TTC549 (cell line): ENCODE measurements around the gene TANGO2.

Experiments
- FAIRE-seq: peaks from 2 replicates; lab custom pipeline; 2012; peaks lifted over from hg19 to GRCh38; lab: Jason Lieb, UNC

TANGO2 gene

DNA sequence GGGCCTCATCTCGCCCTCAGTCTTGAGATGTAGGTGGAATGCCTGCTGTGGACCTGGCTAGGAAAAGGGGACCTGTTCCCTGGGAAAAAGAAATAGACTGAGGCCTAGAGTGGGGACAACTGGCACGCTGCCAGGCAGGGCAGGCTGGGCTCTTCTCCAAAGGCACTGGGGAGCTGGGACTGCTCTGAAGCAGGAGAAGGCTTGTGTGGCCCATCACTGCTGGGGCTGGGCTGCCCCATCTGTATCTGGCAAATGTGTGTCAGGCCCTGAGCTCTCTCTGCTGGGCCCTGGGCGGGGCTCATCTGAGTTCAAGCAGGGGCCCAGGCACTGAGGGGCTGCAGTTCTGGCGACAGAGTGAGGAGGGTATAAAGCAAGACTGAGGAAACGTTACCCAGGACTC is 37.2 kb upstream of the TANGO2 start:
- no peak for FAIRE-seq

DNA sequence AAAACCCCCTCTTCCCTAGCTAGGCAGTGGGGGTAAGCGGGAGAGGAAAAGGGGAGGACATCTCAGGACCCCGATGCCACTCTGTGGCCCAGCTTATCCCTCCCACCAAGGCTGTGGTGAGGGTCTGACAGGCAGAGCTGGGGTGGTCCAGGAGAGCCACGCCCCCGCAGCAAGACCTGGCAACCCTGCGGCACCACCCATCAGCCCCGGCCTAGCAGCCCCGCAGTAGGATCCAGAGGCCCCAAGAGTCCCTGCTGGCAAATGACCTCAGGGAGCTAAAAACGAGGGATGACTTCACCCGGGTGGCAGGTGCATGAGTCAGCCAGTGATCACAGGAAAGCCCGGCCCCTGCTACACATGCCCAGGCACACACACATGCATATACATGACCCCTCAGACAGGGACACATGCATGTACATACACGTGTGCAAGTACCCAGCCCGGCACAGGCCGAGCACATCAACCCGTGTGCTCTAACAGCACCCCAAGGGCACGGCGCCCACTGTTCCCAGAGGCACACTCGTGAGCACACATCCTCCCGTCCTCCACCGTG is 36.6 kb upstream of the TANGO2 start:
- no peak for FAIRE-seq

DNA sequence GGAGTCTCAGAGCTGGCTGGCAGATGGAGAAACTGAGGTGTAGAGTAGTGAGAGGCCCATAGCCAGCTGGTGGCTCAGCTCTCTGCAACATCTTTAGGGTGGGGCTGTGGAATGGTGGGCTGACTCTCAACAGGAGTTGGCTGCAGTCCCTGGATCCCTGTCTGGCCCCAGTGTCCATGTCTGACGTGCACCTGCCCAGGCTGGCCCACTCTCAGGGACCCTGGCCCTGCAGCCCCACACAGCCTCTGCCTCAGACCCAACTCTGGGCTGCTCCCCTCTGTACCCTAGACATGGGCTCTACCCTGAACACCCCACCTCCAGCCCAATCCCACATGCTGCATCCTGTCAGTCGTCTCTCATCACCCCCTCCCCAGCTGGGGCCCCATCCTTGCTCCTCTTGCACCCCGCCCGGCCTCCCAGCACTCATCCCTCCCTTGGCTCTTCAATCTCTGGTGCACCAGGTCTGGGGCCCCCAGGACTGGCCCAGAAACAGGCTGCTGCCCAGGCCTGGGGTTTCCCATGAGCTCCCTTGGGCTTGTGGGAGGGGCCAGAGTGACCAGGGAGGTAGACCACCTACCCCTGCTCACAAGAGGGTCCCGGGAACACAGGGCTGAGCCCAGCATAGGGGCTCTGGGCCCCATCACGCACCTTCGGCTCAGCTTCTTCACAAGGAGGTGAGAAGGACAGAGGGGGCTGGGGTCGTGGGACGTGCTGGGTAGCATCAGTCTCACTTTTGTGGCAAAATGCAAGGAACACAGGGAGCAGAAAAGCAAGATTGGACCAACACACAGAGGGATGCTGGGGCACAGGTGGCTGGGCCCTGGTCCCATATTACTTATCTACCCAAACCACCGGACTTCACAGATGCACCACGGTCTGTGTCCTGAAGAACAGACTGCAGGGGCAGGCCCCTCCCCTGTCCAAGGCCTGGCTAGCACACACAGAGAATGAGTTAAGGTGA is 35.8 kb upstream of the TANGO2 start:
- FAIRE-seq, result no peak

GRCh38 chr22:19986011-19986409 is 34.9 kb upstream of the TANGO2 start:
- no peak for FAIRE-seq

DNA sequence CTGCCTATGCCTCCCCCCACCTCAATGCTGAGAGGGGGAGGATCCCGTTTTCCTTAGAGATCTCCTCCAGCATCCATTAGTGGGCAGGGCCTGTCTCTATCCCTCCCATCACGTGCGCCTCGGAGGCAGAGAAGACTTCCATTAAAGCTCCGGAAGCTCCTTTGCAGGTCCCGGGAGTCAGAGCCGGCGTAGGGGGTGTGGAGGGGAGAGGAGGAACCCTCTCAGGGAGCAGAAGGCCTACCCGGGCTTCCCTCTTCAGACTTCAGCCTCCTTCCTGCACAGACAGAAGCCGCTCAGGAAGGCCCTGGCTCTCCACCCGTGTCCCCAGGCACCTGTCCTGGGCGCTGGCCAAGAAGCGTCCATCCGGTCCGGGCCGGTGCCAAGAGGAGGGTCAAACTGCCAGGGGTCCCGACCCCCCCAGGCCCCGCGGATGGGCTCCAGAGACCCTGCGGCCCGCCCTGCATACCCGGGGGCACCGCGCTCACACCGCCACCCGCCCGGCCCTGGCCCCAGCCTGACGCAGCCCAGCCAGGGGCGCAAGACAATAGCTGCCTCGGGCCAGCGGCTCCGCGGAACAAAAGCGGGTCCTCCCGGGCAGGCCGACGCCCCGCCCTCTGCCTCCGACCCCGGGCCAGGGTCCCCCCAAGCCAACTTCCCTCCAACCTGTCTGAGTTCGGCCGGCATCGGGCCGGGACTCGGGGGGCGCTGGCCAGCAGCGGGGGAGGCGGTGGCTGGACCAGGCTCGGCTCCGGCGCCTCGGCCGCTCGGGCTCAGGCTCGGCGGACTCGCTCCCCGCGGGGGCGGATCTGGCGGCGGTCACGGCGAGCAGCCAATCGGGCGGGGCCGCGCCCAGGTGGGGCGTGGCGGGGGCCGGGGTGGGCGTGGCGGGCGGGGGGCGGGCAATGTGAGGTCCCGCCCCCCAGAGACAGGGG is 34.2 kb upstream of the TANGO2 start:
- no peak for FAIRE-seq

GRCh38 chr22:19987394-19988306 is 33.3 kb upstream of the TANGO2 start:
- no peak for FAIRE-seq

DNA sequence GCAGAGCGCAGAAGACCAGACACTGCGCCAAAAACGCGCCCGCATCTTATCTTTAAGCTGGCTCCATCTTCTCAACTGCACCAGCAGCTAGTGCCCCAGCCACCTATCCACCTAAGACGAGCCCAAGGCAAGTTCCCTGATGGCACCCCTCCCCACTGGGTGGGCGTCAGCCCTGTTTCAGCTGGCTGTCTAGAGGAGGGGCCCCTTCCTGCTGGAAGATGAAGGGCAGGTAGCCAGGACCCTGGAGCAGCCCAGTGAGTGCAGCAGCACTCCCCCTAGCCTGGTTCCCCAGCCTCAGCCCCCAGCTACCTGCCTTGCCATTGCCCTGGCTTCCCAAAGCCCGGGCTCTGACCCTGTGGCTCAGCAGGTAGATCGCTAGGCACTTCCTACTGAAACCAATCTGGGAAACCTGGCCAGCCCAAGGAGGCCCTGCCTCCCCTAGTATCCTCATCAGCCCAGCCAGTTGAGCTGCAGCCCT is 32.5 kb upstream of the TANGO2 start:
- FAIRE-seq, result no peak

DNA sequence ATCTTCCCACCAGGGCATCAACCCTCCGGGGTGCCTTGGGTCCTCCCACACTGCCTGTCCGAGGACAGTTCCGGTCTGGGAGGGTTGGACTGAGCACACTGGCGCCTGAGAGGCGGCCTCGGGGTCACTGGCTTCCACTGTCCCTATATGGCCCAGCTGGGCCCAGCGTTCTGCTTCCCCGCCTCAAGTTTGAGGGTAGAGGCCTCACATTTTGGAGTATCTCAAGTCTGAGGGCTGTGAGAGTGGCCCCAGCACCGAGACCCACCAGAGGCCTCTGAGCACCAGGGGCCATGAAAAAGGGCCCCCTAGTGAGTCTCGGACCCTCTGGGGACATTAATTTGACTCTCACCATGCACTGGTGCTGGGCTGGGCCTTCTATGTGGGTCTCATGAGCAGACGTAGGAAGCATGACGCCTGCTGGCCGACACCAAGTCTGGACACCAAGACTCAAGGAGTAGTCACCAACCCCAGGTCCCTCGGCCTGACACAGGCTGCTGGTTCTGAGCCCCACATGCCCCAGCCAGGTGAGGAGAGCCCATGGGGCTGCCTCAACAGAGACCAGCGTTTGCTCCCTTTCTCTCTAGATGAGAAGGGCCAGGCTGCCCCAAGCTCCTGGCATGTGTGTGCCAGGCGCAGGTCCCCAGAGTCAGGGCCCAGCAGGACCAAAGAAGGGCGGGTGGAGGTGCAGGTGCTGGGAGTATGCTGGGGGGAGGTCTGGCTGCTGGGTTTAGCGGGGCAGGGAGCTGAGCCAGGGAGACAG is 31.8 kb upstream of the TANGO2 start:
- FAIRE-seq, result no peak

DNA sequence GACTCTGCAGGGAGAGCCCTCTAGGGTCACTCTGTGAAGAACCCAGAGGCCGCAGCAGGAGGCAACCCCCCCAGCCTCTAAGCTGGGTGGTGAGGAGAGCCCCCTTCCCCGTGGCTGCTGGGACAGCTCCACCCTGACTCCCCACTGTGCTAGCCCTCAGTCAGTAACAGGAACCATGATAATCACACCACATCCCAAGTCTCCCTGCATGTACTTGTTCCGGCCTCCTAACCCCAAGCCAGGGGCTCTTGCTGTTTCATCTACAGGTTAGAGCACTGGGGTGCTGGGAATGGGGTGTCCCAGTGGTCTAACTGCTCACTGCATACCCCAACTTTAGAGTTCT is 31.2 kb upstream of the TANGO2 start:
- FAIRE-seq, result no peak

GRCh38 chr22:19990188-19990587 is 30.7 kb upstream of the TANGO2 start:
- FAIRE-seq, result no peak

DNA sequence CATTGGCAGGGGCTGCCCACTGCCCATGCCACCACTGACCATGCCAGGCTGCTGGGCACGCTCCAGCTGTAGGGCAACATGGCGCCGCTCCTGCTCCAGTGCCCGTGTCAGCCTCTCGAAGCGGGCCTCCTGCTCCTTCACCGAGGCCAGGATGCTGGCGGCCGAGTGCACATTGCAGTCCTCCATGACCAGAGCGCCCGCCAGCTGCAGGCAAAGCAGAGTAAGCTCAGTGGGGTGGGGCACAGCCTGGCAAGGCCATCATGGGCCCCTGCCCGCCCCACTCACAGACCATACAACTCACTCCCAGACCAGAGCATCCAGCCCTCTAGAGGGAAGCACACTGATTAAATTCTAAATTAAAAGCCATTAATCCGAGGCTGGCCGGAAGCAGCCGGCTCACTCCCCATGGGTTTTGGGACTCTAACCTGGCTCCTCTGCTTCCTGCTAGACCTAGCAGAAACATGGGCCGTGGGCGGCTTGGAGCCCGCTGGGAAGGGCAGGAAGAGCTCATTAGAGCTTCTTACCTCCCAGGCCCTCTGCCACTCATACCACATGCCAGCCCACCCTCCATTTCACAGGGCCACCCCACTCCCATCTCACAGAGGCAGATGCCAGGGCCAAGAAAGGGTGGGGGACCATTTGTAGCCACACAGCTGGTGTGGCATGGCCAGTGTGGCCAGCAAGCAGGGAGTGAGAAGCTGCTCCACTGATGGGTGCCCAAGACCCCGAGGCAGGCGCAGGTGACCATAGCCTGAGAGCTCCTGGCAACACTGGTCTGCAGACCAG is 30.1 kb upstream of the TANGO2 start:
- FAIRE-seq, result no peak

GRCh38 chr22:19991395-19991644 is 29.6 kb upstream of the TANGO2 start:
- no peak for FAIRE-seq

GRCh38 chr22:19991645-19992451 is 29.1 kb upstream of the TANGO2 start:
- FAIRE-seq, result no peak

DNA sequence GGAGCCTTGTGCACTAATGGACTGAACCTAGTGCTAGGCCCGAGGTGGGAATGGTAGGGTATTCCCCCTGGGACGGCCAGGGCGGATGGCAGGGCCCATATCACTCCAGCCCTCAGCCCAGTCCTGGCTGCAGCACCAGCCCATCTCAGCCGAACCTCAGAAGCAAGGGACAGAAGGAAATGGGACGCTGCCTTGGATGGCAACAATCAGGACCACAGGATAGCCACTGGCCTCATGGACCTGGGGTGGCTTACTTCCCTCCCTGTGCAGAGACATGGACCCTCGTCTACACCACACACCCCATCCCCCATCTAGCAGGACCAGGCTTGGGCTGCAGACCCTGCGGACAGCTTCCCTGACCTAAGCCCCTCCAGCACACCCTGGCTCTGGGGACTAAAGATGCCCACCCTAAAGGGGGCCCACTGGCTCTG is 28.4 kb upstream of the TANGO2 start:
- FAIRE-seq, result no peak

GRCh38 chr22:19992921-19993355 is 28.0 kb upstream of the TANGO2 start:
- FAIRE-seq, result no peak

- no peak for FAIRE-seq
These were observed 27.0 kb upstream of the TANGO2 start for GRCh38 chr22:19993926-19994325.

DNA sequence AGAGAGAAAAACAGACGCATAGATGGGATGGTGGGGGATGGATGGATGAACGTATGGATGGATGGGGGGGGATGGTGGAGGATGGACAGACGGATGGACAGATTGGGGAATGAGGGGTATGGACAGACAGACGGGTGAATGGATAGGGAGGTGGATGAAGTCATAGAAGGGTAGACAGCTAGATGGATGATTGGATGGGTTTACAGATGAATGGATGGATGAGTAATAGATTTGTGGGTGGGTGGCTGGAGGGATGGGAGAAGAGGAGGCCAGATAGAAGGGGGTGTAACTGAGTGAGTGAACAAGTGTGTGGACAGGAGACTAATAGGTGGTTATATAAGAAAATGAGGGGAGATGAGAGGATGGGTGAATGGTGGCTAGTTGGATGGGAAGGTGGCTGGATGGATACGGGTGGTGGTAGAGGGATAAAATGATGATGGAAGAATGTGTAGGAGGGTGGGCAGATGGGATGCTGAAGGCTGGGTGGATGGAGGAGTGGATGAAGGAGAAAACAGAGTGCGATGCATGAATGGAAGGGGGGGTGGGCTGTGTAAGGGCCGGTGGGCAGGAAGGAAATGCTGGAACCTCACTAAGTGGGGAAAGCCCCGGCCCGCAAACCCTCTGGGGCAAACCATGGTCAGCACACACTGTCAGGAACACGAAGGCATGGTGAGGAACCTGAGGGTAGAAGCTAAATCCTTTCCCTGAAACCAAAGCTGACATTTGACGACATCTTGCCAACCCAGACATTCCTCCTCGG is 25.9 kb upstream of the TANGO2 start:
- FAIRE-seq, result no peak

GRCh38 chr22:19995611-19996339 is 25.1 kb upstream of the TANGO2 start:
- FAIRE-seq, result no peak
